K562 (cell line): ENCODE results near the gene ADD3. TPM values are rescaled to one million over a fixed set of nuclear protein-coding genes. Genes with fewer than 3 reads are reported as not detected.

Source experiments
- ARNT ChIP-seq, 2 experiments: fragments of 450-650 bp; IDR thresholded peaks; 2 replicates each; pipeline ENCODE4 v1.6.1; 2016; ENCODE audit warnings: mild to moderate bottlenecking in 1 of 2
- CC2D1A ChIP-seq: fragments of 450-650 bp; IDR thresholded peaks from 2 replicates; pipeline ENCODE4 v1.6.1; 2017; ENCODE audit warnings: mild to moderate bottlenecking
- ERF ChIP-seq: fragments of 450-650 bp; formaldehyde crosslinking; IDR thresholded peaks from 2 replicates; pipeline ENCODE4 v1.4.0; 2020; ENCODE audit warnings: mild to moderate bottlenecking, mixed read lengths
- KLF10 ChIP-seq: fragments of 250-450 bp; sonication (Bioruptor Pico); IDR thresholded peaks from 2 replicates; pipeline ENCODE4 v1.6.1; 2021; ENCODE audit warnings: matching md5 sums
- MYNN ChIP-seq, 2 experiments: sonication (generic); formaldehyde crosslinking in 1 of 2; IDR thresholded peaks; 2 replicates each; pipeline versions ENCODE4 v1.5.0 to v1.6.1; 2016 to 2020; ENCODE audit warnings: antibody characterized with exemption in 1 of 2, missing genetic modification reagents in 1 of 2
- NR3C1 ChIP-seq: sonication (generic); formaldehyde crosslinking; IDR thresholded peaks from 2 replicates; pipeline ENCODE4 v1.8.1; 2022; ENCODE audit warnings: missing genetic modification reagents
- TAF15 ChIP-seq: fragments of 200-400 bp; formaldehyde crosslinking; IDR thresholded peaks from 2 replicates; pipeline ENCODE4 v1.6.1; 2017; ENCODE audit warnings: mild to moderate bottlenecking, low read depth, low read length, moderate library complexity
- ZBED1 ChIP-seq: IDR thresholded peaks from 2 replicates; pipeline ENCODE4 v1.6.1; 2014
- ZBTB7A ChIP-seq: IDR thresholded peaks from 2 replicates; pipeline ENCODE4 v1.6.1; 2011; ENCODE audit warnings: low read depth, mild to moderate bottlenecking, low read length, moderate library complexity, borderline replicate concordance; ENCODE audit not compliant: control insufficient read depth
- ZC3H4 ChIP-seq: sonication (generic); formaldehyde crosslinking; IDR thresholded peaks from 2 replicates; pipeline ENCODE4 v1.9.0; 2021; ENCODE audit warnings: missing genetic modification reagents, borderline replicate concordance
- ZFP30 ChIP-seq: fragments of 250-450 bp; sonication (Bioruptor Pico); IDR thresholded peaks from 2 replicates; pipeline ENCODE4 v1.8.0; 2022; ENCODE audit warnings: moderate library complexity, mild to moderate bottlenecking, inconsistent platforms, borderline replicate concordance
- ZNF184 ChIP-seq: sonication (generic); formaldehyde crosslinking; IDR thresholded peaks from 2 replicates; pipeline ENCODE4 v1.5.0; 2020; ENCODE audit warnings: missing genetic modification reagents
- ZNF696 ChIP-seq: fragments of 250-450 bp; sonication (Bioruptor Pico); conservative IDR thresholded peaks from 2 replicates; pipeline ENCODE4 v1.4.0; 2020; ENCODE audit warnings: mild to moderate bottlenecking, moderate library complexity
- ZNF766 ChIP-seq: fragments of 200-800 bp; sonication (Bioruptor generic); conservative IDR thresholded peaks from 2 replicates; pipeline ENCODE4 v1.6.1; 2016; ENCODE audit warnings: missing genetic modification characterization, missing compliant biosample characterization
- polyA plus RNA-seq, 8 experiments: library from polyadenylated mRNA; depleted of rRNA in 4 of 8; stranded (reverse) in 5 of 8; unstranded in 3 of 8; fragments of >200 nt; fragmentation: Nextera tagmentation in 2 of 8; fragmentation: Illumina TruSeq in 1 of 8; extraction: Ambion mirVana in 2 of 8; extraction: Trizol in 1 of 8; gene quantifications; 2 replicates each; pipeline versions ENCODE4 v1.2.1 to v1.2.3, GENCODE V29; 2011 to 2014; ENCODE audit warnings: inconsistent platforms in 1 of 8, missing spikeins in 1 of 8
- total RNA-seq, 7 experiments: library from RNA; depleted of rRNA in 6 of 7; stranded (reverse); fragments of >200 nt in 6 of 7; fragmentation: Illumina TruSeq in 2 of 7; extraction: Trizol in 2 of 7; gene quantifications; 2 replicates each; pipeline versions ENCODE4 v1.2.1 to v1.2.3, GENCODE V29; 2011 to 2021; ENCODE audit warnings: low replicate concordance in 1 of 7
- TF ChIP-seq, protein P1 (sequence below), 3 experiments: fragments of 200-800 bp in 1 of 3; fragments of 250-450 bp in 1 of 3; fragments of 450-650 bp in 1 of 3; sonication (Bioruptor Pico) in 1 of 3; sonication (Bioruptor generic) in 1 of 3; formaldehyde crosslinking in 1 of 3; IDR thresholded peaks; 2 replicates each; pipeline versions ENCODE4 v1.6.1 to v1.8.0; 2016 to 2022; ENCODE audit warnings: mild to moderate bottlenecking in 2 of 3, missing genetic modification characterization in 2 of 3, missing compliant biosample characterization in 1 of 3, moderate library complexity in 1 of 3
- TF ChIP-seq, protein P2 (sequence below): fragments of 450-650 bp; IDR thresholded peaks from 2 replicates; pipeline ENCODE4 v1.6.1; 2016; ENCODE audit warnings: missing biosample characterization, missing genetic modification characterization

Gene ADD3
- total and polyA plus RNA-seq, 9 of the 15 experiments (the other 6 are each of a cell fraction or from before 2014, with no cell fraction given): 13.2 to 125 (median 31.7) TPM

DNA sequence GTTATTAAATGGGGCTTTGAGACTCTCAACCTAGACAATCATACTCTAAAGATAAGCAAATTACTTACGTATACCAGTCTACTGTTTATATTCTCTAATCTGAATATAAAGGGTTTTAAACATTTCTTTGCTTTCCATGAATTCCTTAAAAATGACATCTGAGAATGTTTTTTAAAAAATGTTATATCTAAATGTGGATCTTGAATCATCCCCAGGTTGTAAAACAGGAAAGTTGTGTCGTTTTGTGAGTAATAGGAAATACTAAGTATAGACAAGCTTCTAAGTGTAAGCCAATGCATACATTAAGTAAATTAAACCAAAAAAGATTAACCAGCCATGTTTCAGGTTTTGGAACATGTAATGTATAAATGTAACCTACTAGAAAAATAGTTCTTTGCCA is 26.8 kb downstream of the ADD3 start (continued):
- no peak for TF ChIP-seq NR3C1
- TF ChIP-seq, protein P1, sequence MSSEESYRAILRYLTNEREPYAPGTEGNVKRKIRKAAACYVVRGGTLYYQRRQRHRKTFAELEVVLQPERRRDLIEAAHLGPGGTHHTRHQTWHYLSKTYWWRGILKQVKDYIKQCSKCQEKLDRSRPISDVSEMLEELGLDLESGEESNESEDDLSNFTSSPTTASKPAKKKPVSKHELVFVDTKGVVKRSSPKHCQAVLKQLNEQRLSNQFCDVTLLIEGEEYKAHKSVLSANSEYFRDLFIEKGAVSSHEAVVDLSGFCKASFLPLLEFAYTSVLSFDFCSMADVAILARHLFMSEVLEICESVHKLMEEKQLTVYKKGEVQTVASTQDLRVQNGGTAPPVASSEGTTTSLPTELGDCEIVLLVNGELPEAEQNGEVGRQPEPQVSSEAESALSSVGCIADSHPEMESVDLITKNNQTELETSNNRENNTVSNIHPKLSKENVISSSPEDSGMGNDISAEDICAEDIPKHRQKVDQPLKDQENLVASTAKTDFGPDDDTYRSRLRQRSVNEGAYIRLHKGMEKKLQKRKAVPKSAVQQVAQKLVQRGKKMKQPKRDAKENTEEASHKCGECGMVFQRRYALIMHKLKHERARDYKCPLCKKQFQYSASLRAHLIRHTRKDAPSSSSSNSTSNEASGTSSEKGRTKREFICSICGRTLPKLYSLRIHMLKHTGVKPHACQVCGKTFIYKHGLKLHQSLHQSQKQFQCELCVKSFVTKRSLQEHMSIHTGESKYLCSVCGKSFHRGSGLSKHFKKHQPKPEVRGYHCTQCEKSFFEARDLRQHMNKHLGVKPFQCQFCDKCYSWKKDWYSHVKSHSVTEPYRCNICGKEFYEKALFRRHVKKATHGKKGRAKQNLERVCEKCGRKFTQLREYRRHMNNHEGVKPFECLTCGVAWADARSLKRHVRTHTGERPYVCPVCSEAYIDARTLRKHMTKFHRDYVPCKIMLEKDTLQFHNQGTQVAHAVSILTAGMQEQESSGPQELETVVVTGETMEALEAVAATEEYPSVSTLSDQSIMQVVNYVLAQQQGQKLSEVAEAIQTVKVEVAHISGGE (CRISPR knock-in tag; IDR thresholded peaks at IDR 0.05): no peak
- TF ChIP-seq, protein P2, sequence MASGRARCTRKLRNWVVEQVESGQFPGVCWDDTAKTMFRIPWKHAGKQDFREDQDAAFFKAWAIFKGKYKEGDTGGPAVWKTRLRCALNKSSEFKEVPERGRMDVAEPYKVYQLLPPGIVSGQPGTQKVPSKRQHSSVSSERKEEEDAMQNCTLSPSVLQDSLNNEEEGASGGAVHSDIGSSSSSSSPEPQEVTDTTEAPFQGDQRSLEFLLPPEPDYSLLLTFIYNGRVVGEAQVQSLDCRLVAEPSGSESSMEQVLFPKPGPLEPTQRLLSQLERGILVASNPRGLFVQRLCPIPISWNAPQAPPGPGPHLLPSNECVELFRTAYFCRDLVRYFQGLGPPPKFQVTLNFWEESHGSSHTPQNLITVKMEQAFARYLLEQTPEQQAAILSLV: no peak
- no peak for TF ChIP-seq ZNF696 (CRISPR knock-in tag)
- no peak for TF ChIP-seq ZNF766 (CRISPR knock-in tag)
- no peak for TF ChIP-seq ZBTB7A
- TF ChIP-seq CC2D1A: no peak
- no peak for TF ChIP-seq ZFP30
- TF ChIP-seq ZNF184 (CRISPR knock-in tag): no peak
- no peak for TF ChIP-seq ZBED1
- TF ChIP-seq MYNN (IDR thresholded peaks at IDR 0.05): no peak
- TF ChIP-seq MYNN (CRISPR knock-in tag; IDR thresholded peaks at IDR 0.05): no peak
- no peak for TF ChIP-seq ARNT (IDR thresholded peaks at IDR 0.05)
- no peak for TF ChIP-seq ERF (CRISPR knock-in tag)
- TF ChIP-seq TAF15: no peak
- TF ChIP-seq ZC3H4 (CRISPR knock-in tag): no peak
- TF ChIP-seq KLF10 (CRISPR knock-in tag): no peak
